Lower leg skin (tissue), 4 donors: Measurements from ENCODE around the gene ADM2. TPM values are rescaled to one million over a fixed set of nuclear protein-coding genes. Genes with fewer than 3 reads are reported as not detected.

Source experiments
- DNase-seq, 2 donors: peaks; one replicate each; pipeline ENCODE4 v3.0.0-alpha.2; 2019; ENCODE audit warnings: low spot score in 2 of 2
- H3K4me3 ChIP-seq: fragments of 200-600 bp; sonication (generic); 2 replicates; pipeline ENCODE4 v1.5.1; 2017; ENCODE audit warnings: mild to moderate bottlenecking, low read depth; ENCODE audit not compliant: poor library complexity, severe bottlenecking
- POLR2A ChIP-seq, 2 donors: fragments of 450-650 bp; IDR thresholded peaks; one replicate each; pipeline ENCODE4 v1.6.1; 2016 to 2017; ENCODE audit warnings: antibody characterized with exemption in 2 of 2, mild to moderate bottlenecking in 1 of 2, moderate library complexity in 1 of 2
- WGBS, 2 donors: methylation state at CpG; one replicate each; pipeline ENCODE4 v1.1.5; 2018; 5-methylcytosine and 5-hydroxymethylcytosine counted together
- intact Hi-C: fragments of 100-400 bp; cut with DNase I; formaldehyde crosslinking; loops from one replicate; pipeline ENCODE4 v1.15.0; 2023; ENCODE audit warnings: low total_unique reads
- total RNA-seq, 4 donors: library from RNA; depleted of rRNA; stranded (reverse); fragments of >200 nt; gene quantifications; one replicate each; pipeline ENCODE4 v1.1.0, GENCODE V29; 2016
- TF ChIP-seq, protein P1 (sequence below), 3 donors: fragments of 450-650 bp; IDR thresholded peaks; one replicate each; pipeline ENCODE4 v1.5.1; 2016; ENCODE audit warnings: antibody characterized with exemption in 3 of 3, mild to moderate bottlenecking in 3 of 3, moderate library complexity in 2 of 3

The ADM2 gene
- total RNA-seq, 4 donors from 2014 or later = 0.19 to 0.56 (median 0.52) TPM; not detected in 1

DNA sequence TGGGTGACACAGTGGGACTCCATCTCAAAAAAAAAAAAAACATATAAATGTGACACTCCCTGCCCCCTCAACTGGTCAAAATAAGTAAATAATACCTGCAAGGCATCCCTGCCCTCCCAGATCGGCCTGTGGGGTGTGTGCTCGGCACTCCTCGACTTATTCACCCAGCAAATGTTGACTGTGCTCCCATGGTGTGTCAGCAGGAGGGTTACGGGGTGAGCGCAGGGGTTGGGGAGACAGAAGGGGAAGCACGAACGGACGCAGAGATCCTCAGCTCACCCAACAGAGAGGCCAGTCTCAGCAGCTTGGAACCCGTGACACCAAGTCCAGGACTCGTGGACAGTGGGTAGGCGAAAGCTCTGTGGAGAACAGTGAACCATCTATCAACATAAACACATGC, 1.6 kb upstream of the ADM2 start:
- 73 to 83% methylated on average over 11 of the region's 11 CpGs for WGBS, 2 donors
- no peak overlapping the region for H3K4me3 ChIP-seq
- intact Hi-C loops = no loop called here

DNA sequence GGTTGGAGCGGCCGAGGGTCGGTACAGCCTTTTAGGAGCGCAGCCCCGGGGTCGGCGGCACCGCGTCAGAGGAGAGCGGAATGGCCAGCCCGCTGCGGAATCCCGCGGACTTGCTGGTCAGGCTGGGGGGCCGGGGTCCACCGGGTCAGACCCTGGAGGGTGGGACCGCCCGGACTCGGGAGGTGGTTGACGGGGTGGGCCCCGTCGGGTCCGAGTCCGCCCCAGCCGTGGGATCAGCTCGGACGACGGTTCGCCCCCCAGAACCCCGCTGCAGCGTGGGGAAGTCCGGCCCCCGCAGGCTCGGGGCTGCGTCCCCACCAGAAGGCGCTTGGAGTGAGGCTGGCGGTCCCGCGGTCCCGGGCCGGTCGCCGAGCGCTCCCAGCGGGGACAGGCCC, 301 bp upstream of the ADM2 start:
- TF ChIP-seq, protein P1, sequence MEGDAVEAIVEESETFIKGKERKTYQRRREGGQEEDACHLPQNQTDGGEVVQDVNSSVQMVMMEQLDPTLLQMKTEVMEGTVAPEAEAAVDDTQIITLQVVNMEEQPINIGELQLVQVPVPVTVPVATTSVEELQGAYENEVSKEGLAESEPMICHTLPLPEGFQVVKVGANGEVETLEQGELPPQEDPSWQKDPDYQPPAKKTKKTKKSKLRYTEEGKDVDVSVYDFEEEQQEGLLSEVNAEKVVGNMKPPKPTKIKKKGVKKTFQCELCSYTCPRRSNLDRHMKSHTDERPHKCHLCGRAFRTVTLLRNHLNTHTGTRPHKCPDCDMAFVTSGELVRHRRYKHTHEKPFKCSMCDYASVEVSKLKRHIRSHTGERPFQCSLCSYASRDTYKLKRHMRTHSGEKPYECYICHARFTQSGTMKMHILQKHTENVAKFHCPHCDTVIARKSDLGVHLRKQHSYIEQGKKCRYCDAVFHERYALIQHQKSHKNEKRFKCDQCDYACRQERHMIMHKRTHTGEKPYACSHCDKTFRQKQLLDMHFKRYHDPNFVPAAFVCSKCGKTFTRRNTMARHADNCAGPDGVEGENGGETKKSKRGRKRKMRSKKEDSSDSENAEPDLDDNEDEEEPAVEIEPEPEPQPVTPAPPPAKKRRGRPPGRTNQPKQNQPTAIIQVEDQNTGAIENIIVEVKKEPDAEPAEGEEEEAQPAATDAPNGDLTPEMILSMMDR (IDR thresholded peaks at IDR 0.05) = no peak
- no peak for TF ChIP-seq POLR2A (IDR thresholded peaks at IDR 0.05)
- no peak overlapping the region for H3K4me3 ChIP-seq
- DNase-seq = no peak
- 9 to 13% methylated on average over 17 to 30 of the region's 45 CpGs for WGBS, 2 donors
- intact Hi-C loops = no loop called here

More for the DNA sequence above, 1.6 kb upstream of the ADM2 start:
- TF ChIP-seq, protein P1 (IDR thresholded peaks at IDR 0.05) = no peak
- TF ChIP-seq POLR2A (IDR thresholded peaks at IDR 0.05) = no peak
- DNase-seq = no peak

DNA sequence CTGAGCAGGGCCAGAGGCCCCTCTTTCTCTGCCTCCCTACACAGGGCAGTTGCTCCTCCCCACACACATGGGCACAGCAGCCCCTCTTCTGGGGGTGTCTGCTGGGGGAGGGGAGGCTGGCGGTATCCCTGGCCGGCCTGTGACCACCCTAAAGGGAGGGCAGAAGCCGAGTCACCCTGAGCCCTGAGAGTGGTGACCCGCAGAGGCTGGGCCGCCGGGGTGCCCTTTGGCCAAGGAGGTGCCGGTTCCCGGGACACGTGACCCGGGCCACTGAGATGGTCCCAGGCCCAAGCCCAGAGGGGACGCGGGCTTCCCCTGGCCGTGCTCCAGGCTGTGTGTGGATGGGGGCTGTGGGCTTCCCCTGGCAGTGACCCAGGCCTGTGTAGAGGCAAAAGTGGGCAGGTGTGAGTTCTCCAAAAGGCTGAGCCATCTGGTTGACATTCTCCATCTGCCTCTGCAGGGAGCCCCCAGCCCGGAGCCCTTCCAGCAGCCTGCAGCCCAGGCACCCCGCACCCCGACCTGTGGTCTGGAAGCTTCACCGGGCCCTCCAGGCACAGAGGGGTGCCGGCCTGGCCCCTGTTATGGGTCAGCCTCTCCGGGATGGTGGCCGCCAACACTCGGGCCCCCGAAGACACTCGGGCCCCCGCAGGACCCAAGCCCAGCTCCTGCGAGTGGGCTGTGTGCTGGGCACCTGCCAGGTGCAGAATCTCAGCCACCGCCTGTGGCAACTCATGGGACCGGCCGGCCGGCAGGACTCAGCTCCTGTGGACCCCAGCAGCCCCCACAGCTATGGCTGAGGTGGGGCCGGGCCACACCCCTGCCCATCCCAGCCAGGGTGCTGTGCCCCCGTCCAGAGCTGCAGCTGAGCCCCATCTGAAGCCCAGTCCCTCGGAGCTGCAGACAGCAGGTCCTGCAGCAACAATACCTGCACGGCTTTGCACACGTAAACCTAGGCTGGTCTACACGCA, 1.0 kb downstream of the ADM2 start:
- 47 to 74% methylated on average over 5 to 11 of the region's 35 CpGs for WGBS, 2 donors
- intact Hi-C loops = no loop called here
- no peak overlapping the region for H3K4me3 ChIP-seq
- TF ChIP-seq, protein P1 (IDR thresholded peaks at IDR 0.05) = no peak
- no peak for TF ChIP-seq POLR2A (IDR thresholded peaks at IDR 0.05)
- no peak for DNase-seq

DNA sequence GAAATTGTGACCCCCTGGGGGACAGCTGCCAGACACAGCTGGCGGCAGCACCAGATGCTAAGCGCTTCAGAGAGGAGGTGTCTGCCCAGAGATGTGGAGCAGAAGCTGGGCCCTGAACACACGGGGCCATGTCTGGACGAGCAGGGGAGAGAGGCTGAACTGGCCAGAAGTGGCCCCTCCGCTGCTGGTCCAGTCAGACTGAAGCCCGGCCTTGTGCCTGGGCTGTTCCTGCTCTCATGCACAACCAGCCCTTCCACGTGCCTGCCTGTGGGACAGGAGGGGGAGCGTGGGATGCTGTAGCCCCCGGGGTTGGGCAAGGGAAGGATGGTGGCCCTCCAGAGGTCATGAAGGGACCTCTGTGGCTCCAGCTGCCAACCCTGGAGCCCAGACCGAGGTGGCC, 1.8 kb downstream of the ADM2 start:
- intact Hi-C loops = no loop called here
- H3K4me3 ChIP-seq = no peak overlapping the region
- TF ChIP-seq POLR2A (IDR thresholded peaks at IDR 0.05) = no peak
- TF ChIP-seq, protein P1 (IDR thresholded peaks at IDR 0.05) = no peak
- 84 to 86% methylated on average over 10 of the region's 10 CpGs for WGBS, 2 donors
- no peak for DNase-seq

DNA sequence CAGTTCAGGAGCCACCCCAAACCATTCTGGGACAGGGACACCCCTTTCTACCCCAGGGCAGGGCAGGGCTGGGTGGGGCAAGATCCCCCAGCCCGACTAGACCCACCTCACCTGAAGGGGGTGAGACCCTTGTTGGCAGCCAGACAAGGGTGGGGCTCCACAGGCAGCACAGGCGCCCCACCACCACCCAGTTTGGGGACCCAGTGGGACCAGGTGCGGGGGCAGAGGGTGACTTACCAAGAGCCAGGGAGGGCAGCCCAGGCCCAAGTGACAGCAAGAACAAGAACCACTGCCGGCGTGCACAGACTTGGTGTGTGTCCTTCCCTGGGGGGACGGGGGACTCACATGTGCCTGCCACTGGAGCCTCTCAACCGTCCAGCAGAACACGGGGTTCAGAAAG, 2.2 kb downstream of the ADM2 start:
- TF ChIP-seq, protein P1 (IDR thresholded peaks at IDR 0.05) = no peak
- TF ChIP-seq POLR2A (IDR thresholded peaks at IDR 0.05) = no peak
- DNase-seq = no peak
- WGBS, 2 donors = 84 to 93% methylated on average over 6 to 8 of the region's 8 CpGs
- intact Hi-C loops = no loop called here
- no peak overlapping the region for H3K4me3 ChIP-seq
